Endometrial microvascular endothelial cells (primary cell): ENCODE results near the gene HAPSTR1. TPM values are rescaled to one million over a fixed set of nuclear protein-coding genes. Genes with fewer than 3 reads are reported as not detected.
"Not testable (repeated sequence)": the region's sequence is repeated elsewhere in the genome, so short reads cannot be mapped to it uniquely, and the experiment has no call there.

Experiments
- in situ Hi-C: cut with HindIII; loops from 2 replicates; pipeline ENCODE4 v1.10.0; 2017; ENCODE audit warnings: low sequenced_read_pairs, low pct_unique_long_range_greater_than_20kb; ENCODE audit errors: inconsistent ontology term
- total RNA-seq: library from RNA; depleted of rRNA; stranded (reverse); fragments of >200 nt; gene quantifications from one replicate; pipeline ENCODE4 v1.2.3, GENCODE V29; 2015; ENCODE audit errors: inconsistent ontology term

Gene HAPSTR1
- total RNA-seq, 1 donor from 2014 or later, result 56.7 TPM

DNA sequence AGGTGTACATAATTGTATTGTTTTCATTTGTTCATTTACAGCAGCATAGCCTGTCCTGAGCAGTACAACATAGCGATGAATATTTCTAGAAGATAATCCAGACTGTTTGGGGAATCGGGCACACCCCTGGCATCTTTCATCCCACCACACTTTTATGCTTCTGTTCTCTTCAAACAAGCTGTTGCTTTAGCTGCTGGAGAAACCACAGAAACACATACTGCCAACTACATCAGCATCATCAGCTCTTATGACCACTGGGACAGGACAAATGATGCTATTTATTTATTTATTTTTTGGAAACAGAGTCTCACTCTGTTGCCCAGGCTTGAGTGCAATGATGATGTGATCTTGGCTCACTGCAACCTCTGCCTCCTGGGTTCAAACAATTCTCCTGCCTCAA lies 22.6 kb upstream of the HAPSTR1 start:
- in situ Hi-C loops, result no loop called here

- in situ Hi-C loops, result no loop called here
Observed at GRCh38 chr16:9070254-9070653, 21.2 kb upstream of the HAPSTR1 start.

DNA sequence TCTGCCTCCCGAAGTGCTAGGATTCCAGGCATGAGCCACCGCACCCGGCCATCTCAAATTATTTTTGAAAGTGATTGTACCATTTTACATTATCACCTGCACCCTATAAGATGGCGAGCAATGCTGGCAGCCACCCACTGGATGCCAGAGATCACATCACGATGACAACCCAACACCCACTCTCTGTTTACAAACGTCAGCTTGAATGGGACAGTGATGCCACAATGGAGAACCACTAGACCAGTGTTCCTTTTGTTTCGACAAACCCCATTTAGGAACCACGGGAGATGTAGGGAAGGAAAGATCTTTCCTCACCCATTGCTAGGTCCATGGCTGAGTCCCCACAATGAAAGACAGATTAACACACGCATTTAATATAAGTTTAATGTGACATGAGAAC lies 20.1 kb upstream of the HAPSTR1 start:
- in situ Hi-C loops, result no loop called here

GRCh38 chr16:9072806-9073341 lies 18.6 kb upstream of the HAPSTR1 start:
- in situ Hi-C loops, result no loop called here

DNA sequence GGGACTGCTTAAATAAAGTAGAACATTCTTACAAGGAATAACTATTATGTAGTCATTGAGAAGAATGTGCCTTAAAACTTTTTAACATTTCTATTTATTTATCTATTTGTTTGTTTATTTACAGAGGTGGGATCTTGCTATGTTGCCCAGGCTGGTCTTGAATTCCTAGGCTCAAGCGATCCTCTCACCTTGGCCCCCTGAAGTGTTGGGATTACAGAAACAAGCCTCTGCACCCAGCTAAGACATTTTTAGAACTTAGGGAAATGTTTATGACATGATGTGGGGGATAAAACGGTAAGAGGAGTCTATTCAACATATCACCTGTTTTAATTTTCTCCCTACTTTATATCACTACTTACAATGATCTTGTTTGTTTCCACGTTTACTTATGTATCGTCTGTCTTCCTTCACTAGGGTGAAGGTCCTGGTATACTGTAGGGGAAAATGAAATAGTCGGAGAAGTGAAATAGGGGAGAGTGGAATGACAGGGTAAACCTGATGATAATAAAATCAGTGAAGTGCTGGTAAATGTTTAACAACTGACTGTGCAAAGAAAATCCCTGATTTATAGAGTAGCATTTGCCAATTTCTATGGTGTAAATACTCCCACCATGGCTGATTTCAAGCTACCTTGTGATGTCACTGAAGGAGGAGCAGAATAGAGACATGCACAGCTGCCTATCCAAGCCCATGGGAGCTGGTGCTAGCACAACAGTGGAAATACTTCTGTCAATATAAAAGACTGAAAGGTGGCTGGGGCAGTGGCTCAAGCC lies 16.0 kb upstream of the HAPSTR1 start:
- in situ Hi-C loops, result no loop called here

DNA sequence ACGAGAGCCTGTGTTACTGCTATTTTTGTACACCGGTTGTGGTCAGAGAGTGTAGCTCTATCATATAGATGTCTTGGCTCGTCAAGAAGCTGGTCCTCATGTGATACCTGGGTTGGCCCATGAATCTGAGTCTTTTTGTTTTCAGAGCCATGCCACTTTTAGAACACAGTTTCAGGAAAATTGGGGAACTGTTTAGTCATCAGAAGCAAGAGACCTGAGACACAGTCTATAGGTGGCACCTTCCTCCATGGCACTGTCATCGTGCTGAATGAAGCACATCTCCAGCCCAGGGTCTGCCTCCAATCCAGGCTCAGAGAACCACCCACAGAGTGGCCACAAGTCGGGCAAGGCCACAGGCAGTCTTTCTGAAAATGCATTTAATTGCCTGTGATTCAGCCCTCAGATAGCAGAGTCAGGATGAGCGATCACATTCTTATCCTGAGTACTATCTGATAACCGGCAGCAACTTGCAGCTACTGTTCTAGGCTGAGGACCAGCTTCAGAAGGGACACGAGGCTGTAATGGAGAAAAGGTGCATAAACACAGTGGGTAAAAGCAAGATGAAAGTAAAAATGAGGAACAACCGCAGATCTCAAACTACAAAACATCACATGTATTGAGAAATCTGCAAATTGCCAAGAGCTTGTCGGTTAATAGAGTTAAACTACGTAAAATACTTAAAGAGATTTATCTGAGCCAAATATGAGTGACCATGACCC lies 14.2 kb upstream of the HAPSTR1 start:
- in situ Hi-C loops, result no loop called here

DNA sequence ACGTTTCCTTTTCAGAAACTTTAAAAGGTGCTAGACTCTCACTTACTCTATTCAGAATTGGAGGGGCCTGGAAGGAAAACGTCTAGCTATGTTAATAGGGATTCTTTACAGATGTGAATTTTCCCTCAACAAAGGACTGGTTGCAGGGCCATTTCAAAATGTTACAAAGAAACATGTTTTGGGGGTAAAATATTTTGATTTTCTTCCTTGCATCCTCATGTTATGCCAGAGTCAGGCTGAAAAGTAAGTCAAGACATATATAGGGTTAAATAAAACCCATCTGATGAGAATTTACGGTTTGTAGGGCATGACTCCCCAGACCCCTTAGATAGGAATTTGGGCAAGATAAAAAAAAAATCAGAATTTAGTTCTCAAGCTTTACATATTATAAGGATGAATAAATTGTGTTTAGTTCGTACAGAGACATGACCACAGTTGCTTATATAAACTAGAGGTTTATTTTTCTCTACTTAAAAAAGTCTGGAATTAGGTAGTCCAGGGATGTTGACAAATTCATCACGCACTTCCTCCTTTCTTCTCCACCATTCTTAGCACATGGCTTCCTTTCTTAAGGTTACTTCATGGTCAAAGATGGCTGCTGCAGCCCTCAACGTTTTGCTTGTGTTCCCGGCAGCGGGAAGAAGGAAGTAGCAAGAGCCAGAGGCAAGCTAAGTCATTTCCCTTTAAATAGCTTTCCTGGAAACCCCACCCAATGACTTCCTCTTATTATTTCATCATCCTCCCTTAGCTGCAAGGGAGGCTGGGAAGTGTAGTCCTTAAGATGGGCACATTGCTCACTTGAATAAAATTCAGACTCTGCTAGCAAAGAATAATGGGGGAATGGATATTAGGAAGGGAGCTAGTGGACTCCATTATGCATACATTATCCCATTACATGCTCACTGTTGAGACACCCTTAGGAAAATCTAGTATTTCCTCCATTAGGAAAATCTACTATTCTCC lies 12.7 kb upstream of the HAPSTR1 start:
- in situ Hi-C loops, result not testable (repeated sequence)

GRCh38 chr16:9079430-9079812 lies 12.0 kb upstream of the HAPSTR1 start:
- in situ Hi-C loops, result no loop called here

- in situ Hi-C loops, result no loop called here
Observed at GRCh38 chr16:9081158-9081557, 10.3 kb upstream of the HAPSTR1 start.

- in situ Hi-C loops, result no loop called here
Observed at GRCh38 chr16:9081843-9082242, 9.6 kb upstream of the HAPSTR1 start.

DNA sequence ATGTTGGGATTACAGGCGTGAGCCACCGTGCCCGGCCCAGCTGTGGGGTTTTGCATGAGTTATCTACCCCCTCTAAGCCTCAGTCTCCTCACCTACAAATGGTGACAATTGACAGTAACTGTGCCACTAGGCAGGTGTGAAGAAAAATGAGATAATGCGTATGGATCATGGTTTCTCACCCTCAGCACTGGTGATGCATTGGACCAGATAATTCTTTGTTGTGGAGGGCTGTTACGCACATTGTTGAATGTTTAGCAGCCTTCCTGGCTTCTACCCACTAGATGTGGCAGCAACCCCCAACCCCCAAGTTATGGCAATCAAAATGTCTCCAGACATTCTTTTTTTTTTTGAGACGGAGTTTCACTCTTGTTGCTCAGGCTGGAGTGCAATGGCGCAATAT lies 9.0 kb upstream of the HAPSTR1 start:
- in situ Hi-C loops, result no loop called here

DNA sequence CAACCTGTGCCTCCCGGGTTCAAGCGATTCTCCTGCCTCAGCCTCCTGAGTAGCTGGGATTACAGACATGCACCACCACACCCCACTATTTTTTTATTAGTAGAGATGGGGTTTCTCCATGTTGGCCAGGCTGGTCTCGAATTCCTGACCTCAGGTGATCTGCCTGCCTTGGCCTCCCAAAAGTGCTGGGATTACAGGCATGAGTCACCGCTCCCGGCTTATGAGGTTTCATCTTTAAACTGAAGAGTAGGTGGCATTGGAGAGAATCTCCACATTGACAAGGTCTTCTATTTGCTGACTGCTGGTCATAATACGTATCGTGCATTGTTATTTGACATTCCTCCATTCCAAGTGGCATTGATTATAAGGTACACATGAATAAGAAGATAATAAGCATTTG lies 3.7 kb upstream of the HAPSTR1 start:
- in situ Hi-C loops, result not testable (repeated sequence)

DNA sequence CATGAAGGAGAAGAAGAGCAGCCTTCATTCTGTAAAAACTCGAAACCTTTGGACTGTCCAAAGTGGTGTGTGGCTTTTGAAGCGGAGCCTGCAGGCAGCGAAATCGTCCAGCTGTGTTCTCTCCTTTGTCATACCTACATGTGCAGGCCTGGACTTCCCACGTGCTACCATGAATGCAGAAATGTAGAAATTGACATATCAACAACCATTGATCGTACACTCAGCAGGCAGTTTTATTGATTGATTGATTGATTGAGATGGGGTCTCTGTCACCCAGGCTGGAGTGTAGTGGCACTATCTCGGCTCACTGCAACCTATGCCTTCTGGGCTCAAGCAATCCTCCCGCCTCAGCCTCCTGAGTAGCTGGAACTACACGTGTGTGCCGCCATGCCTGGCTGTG lies 2.6 kb upstream of the HAPSTR1 start:
- in situ Hi-C loops, result no loop called here

DNA sequence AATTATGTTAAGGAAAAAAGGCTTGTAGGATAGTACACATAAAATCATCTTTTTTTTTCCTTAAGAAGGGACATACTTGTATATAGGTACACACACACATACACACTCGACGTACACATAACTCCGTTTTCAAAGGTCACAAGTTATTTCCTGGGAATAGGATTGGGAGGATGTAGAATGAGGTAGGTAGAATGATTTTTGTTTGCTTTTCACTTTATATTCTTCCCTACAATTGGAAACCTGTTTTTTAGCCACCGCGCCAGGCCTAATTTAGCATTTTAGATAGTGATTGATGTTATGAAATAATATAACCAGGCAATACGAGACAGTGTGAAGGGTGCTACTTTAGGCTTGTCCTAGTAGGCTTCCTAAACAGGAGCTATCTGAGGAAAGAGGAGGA lies 1.8 kb upstream of the HAPSTR1 start:
- in situ Hi-C loops, result no loop called here

- in situ Hi-C loops, result no loop called here
Observed at GRCh38 chr16:9090101-9090959, 1.1 kb upstream of the HAPSTR1 start.

DNA sequence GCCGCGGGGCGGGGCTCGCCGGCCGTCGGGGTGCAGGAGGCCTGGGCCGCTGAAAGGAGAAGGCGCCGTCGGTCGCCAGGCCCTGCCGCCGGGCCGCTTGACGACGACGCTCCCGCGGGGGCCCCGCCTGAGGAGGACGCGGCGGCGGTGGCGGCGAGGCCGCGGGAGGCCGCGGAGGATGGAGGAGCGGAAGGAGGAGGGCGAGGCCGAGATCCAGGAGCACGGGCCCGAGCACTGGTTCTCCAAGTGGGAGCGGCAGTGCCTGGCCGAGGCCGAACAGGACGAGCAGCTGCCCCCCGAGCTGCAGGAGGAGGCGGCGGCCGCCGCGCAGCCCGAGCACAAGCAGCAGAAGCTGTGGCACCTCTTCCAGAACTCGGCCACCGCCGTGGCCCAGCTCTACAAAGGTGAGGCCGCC lies 430 bp downstream of the HAPSTR1 start:
- in situ Hi-C loops, result no loop called here

- in situ Hi-C loops, result no loop called here
Observed at GRCh38 chr16:9092282-9092977, 986 bp downstream of the HAPSTR1 start.

GRCh38 chr16:9092978-9093344 lies 1.5 kb downstream of the HAPSTR1 start:
- in situ Hi-C loops, result no loop called here
